WTC11 (cell line): Measurements from ENCODE around the gene PRKN. TPM values are rescaled to one million over a fixed set of nuclear protein-coding genes. Genes with fewer than 3 reads are reported as not detected.

ENCODE experiments used
- ATAC-seq: fragments of 200-7000 bp; cut with Tn5 transposase; 2 replicates; pipeline ENCODE4 v1.10.0; 2021; ENCODE audit warnings: mild to moderate bottlenecking, moderate library complexity
- CTCF ChIA-PET: fragments of 300-600 bp; sonication (Branson Sonifier 250); formaldehyde crosslinking; loops from one replicate; lab custom pipeline; 2021; ENCODE audit warnings: antibody characterized with exemption; lab: Charles Lee
- POLR2A ChIA-PET: fragments of 350-600 bp; sonication (Branson Sonifier 250); formaldehyde crosslinking; loops from one replicate; lab custom pipeline; 2021; ENCODE audit warnings: antibody characterized with exemption; lab: Charles Lee
- DNase-seq: peaks from one replicate; pipeline ENCODE4 v3.0.0; 2021; ENCODE audit warnings: low spot score
- H3K27ac Mint-ChIP-seq: 2 replicates; pipeline ENCODE4 v1.8.0; 2021; ENCODE audit warnings: mixed read lengths
- H3K27me3 Mint-ChIP-seq: 2 replicates; pipeline ENCODE4 v1.8.0; 2021; ENCODE audit warnings: low read depth, mild to moderate bottlenecking, moderate library complexity, mixed read lengths
- H3K36me3 Mint-ChIP-seq: 2 replicates; pipeline ENCODE4 v1.8.0; 2021; ENCODE audit warnings: mixed read lengths
- H3K4me1 Mint-ChIP-seq: 2 replicates; pipeline ENCODE4 v1.8.0; 2022; ENCODE audit warnings: mixed read lengths
- H3K4me3 Mint-ChIP-seq: 2 replicates; pipeline ENCODE4 v1.8.0; 2021; ENCODE audit warnings: mild to moderate bottlenecking, moderate library complexity, mixed read lengths
- H3K9me3 Mint-ChIP-seq: 2 replicates; pipeline ENCODE4 v1.8.0; 2021; ENCODE audit warnings: mixed read lengths
- ATF1 ChIP-seq: sonication (generic); formaldehyde crosslinking; IDR thresholded peaks from 2 replicates; pipeline ENCODE4 v1.8.1; 2023; ENCODE audit warnings: mild to moderate bottlenecking, moderate library complexity, missing genetic modification reagents
- CREM ChIP-seq: sonication (generic); formaldehyde crosslinking; IDR thresholded peaks from 2 replicates; pipeline ENCODE4 v1.8.1; 2022; ENCODE audit warnings: mild to moderate bottlenecking, missing genetic modification reagents, moderate library complexity
- ESRRA ChIP-seq: sonication (generic); formaldehyde crosslinking; IDR thresholded peaks from 2 replicates; pipeline ENCODE4 v1.8.1; 2022; ENCODE audit warnings: mild to moderate bottlenecking, missing genetic modification reagents, borderline replicate concordance
- GRHL2 ChIP-seq: fragments of 250-450 bp; sonication (Bioruptor Pico); IDR thresholded peaks from 2 replicates; pipeline ENCODE4 v1.8.0; 2022; ENCODE audit warnings: mild to moderate bottlenecking, moderate library complexity; ENCODE audit not compliant: insufficient replicate concordance, severe bottlenecking
- MYBL2 ChIP-seq: sonication (generic); formaldehyde crosslinking; IDR thresholded peaks from 2 replicates; pipeline ENCODE4 v1.8.1; 2023; ENCODE audit warnings: mild to moderate bottlenecking, moderate library complexity, missing genetic modification reagents
- NFYB ChIP-seq: sonication (generic); formaldehyde crosslinking; conservative IDR thresholded peaks from 2 replicates; pipeline ENCODE4 v1.8.0; 2022; ENCODE audit warnings: low read depth, missing genetic modification reagents
- OVOL2 ChIP-seq: fragments of 250-450 bp; sonication (Bioruptor Pico); IDR thresholded peaks from 2 replicates; pipeline ENCODE4 v1.9.0; 2021; ENCODE audit warnings: mild to moderate bottlenecking, borderline replicate concordance
- SMAD3 ChIP-seq: sonication (generic); formaldehyde crosslinking; IDR thresholded peaks from 2 replicates; pipeline ENCODE4 v1.8.0; 2022; ENCODE audit warnings: missing genetic modification reagents, mild to moderate bottlenecking, borderline replicate concordance
- SOX15 ChIP-seq: fragments of 250-450 bp; sonication (Bioruptor Pico); IDR thresholded peaks from 2 replicates; pipeline ENCODE4 v1.9.0; 2021; ENCODE audit warnings: mild to moderate bottlenecking
- ZNF396 ChIP-seq: fragments of 250-450 bp; sonication (Bioruptor Pico); IDR thresholded peaks from 2 replicates; pipeline ENCODE4 v1.8.0; 2021; ENCODE audit warnings: mild to moderate bottlenecking, moderate library complexity, borderline replicate concordance
- ZNF423 ChIP-seq: fragments of 250-450 bp; sonication (Bioruptor Pico); IDR thresholded peaks from 2 replicates; pipeline ENCODE4 v2.1.2; 2022; ENCODE audit warnings: mild to moderate bottlenecking, moderate library complexity
- ZNF671 ChIP-seq: fragments of 250-450 bp; sonication (Bioruptor Pico); IDR thresholded peaks from 2 replicates; pipeline ENCODE4 v1.8.0; 2021; ENCODE audit warnings: mild to moderate bottlenecking
- total RNA-seq: library from RNA; stranded (reverse); gene quantifications from 3 replicates; pipeline ENCODE4 v1.2.3, GENCODE V29; 2021
- TF ChIP-seq, protein P1 (sequence below): sonication (generic); formaldehyde crosslinking; IDR thresholded peaks from 2 replicates; pipeline ENCODE4 v1.8.1; 2023; ENCODE audit warnings: mild to moderate bottlenecking, missing genetic modification reagents, moderate library complexity
- TF ChIP-seq, protein P2 (sequence below): sonication (generic); formaldehyde crosslinking; IDR thresholded peaks from 2 replicates; pipeline ENCODE4 v1.8.1; 2022; ENCODE audit warnings: mild to moderate bottlenecking, missing genetic modification reagents, moderate library complexity, borderline replicate concordance
- TF ChIP-seq, protein P3 (sequence below): sonication (generic); formaldehyde crosslinking; IDR thresholded peaks from 2 replicates; pipeline ENCODE4 v1.8.1; 2023; ENCODE audit warnings: mild to moderate bottlenecking, missing genetic modification reagents, borderline replicate concordance
- TF ChIP-seq, protein P4 (sequence below): fragments of 250-450 bp; sonication (Bioruptor Pico); IDR thresholded peaks from 2 replicates; pipeline ENCODE4 v1.8.0; 2021; ENCODE audit warnings: mild to moderate bottlenecking
- TF ChIP-seq, protein P5 (sequence below): sonication (generic); formaldehyde crosslinking; IDR thresholded peaks from 2 replicates; pipeline ENCODE4 v1.8.1; 2023; ENCODE audit warnings: mild to moderate bottlenecking, missing genetic modification reagents
- TF ChIP-seq, protein P6 (sequence below): sonication (generic); formaldehyde crosslinking; IDR thresholded peaks from 2 replicates; pipeline ENCODE4 v1.8.1; 2022; ENCODE audit warnings: missing genetic modification reagents, borderline replicate concordance

Gene PRKN
- total RNA-seq, 1 experiment from 2014 or later: 0.59 TPM

DNA sequence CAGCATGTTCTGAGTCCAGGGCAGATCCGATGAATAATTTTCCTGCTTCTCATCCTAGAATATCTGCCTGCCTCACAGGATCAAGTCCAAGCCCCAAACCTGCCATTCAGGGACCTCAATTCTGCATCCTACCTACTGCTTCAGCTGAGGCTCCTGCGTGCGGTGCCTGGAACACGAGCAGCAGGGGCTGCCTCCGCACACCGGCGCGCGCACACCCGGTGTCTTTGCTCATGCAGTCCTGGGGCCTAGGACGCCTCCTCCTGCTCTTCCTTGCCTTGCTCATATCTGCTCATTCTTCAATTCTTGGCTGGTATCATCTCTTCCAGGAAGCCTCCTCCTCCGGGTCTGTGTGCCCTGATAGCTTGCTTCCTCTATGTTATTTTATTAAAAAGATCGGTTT is 1372.6 kb downstream of the PRKN start:
- Mint-ChIP-seq H3K27ac (no peak overlapping the region), H3K4me3 (no peak overlapping the region), H3K27me3 (peaks cover 4% of the 10 kb centered on the region; the same call in 1 of the 2 replicates), H3K4me1 (peaks cover 24% of the 10 kb centered on the region), H3K36me3 (no peaks in the 10 kb centered on the region), H3K9me3 (no peaks in the 10 kb centered on the region)
- ATAC-seq: no peak
- ChIA-PET POLR2A (no interaction called here), CTCF (interaction anchor here (0.8 to 4.7 kb wide), 6 partner anchors 16 to 588 kb away, joined by 3 to 69 read pairs (median 3); no protein-coding TSS in a partner anchor)
- no peak for TF ChIP-seq CREM (CRISPR knock-in tag)
- no peak for TF ChIP-seq MYBL2
- TF ChIP-seq, protein P1, sequence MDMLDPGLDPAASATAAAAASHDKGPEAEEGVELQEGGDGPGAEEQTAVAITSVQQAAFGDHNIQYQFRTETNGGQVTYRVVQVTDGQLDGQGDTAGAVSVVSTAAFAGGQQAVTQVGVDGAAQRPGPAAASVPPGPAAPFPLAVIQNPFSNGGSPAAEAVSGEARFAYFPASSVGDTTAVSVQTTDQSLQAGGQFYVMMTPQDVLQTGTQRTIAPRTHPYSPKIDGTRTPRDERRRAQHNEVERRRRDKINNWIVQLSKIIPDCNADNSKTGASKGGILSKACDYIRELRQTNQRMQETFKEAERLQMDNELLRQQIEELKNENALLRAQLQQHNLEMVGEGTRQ: no peak
- TF ChIP-seq ZNF396 (CRISPR knock-in tag): no peak
- TF ChIP-seq SMAD3 (CRISPR knock-in tag): no peak
- TF ChIP-seq, protein P2, sequence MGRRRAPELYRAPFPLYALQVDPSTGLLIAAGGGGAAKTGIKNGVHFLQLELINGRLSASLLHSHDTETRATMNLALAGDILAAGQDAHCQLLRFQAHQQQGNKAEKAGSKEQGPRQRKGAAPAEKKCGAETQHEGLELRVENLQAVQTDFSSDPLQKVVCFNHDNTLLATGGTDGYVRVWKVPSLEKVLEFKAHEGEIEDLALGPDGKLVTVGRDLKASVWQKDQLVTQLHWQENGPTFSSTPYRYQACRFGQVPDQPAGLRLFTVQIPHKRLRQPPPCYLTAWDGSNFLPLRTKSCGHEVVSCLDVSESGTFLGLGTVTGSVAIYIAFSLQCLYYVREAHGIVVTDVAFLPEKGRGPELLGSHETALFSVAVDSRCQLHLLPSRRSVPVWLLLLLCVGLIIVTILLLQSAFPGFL (CRISPR knock-in tag): no peak
- TF ChIP-seq OVOL2 (CRISPR knock-in tag): no peak
- TF ChIP-seq SOX15 (CRISPR knock-in tag): no peak
- TF ChIP-seq ZNF671 (CRISPR knock-in tag): no peak
- no peak for TF ChIP-seq ESRRA (CRISPR knock-in tag)
- TF ChIP-seq, protein P3, sequence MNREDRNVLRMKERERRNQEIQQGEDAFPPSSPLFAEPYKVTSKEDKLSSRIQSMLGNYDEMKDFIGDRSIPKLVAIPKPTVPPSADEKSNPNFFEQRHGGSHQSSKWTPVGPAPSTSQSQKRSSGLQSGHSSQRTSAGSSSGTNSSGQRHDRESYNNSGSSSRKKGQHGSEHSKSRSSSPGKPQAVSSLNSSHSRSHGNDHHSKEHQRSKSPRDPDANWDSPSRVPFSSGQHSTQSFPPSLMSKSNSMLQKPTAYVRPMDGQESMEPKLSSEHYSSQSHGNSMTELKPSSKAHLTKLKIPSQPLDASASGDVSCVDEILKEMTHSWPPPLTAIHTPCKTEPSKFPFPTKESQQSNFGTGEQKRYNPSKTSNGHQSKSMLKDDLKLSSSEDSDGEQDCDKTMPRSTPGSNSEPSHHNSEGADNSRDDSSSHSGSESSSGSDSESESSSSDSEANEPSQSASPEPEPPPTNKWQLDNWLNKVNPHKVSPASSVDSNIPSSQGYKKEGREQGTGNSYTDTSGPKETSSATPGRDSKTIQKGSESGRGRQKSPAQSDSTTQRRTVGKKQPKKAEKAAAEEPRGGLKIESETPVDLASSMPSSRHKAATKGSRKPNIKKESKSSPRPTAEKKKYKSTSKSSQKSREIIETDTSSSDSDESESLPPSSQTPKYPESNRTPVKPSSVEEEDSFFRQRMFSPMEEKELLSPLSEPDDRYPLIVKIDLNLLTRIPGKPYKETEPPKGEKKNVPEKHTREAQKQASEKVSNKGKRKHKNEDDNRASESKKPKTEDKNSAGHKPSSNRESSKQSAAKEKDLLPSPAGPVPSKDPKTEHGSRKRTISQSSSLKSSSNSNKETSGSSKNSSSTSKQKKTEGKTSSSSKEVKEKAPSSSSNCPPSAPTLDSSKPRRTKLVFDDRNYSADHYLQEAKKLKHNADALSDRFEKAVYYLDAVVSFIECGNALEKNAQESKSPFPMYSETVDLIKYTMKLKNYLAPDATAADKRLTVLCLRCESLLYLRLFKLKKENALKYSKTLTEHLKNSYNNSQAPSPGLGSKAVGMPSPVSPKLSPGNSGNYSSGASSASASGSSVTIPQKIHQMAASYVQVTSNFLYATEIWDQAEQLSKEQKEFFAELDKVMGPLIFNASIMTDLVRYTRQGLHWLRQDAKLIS (CRISPR knock-in tag): no peak
- TF ChIP-seq, protein P4, sequence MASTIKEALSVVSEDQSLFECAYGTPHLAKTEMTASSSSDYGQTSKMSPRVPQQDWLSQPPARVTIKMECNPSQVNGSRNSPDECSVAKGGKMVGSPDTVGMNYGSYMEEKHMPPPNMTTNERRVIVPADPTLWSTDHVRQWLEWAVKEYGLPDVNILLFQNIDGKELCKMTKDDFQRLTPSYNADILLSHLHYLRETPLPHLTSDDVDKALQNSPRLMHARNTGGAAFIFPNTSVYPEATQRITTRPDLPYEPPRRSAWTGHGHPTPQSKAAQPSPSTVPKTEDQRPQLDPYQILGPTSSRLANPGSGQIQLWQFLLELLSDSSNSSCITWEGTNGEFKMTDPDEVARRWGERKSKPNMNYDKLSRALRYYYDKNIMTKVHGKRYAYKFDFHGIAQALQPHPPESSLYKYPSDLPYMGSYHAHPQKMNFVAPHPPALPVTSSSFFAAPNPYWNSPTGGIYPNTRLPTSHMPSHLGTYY (CRISPR knock-in tag): no peak
- TF ChIP-seq ZNF423 (CRISPR knock-in tag): no peak
- no peak for TF ChIP-seq NFYB (CRISPR knock-in tag)
- no peak for TF ChIP-seq ATF1 (CRISPR knock-in tag)
- TF ChIP-seq, protein P5, sequence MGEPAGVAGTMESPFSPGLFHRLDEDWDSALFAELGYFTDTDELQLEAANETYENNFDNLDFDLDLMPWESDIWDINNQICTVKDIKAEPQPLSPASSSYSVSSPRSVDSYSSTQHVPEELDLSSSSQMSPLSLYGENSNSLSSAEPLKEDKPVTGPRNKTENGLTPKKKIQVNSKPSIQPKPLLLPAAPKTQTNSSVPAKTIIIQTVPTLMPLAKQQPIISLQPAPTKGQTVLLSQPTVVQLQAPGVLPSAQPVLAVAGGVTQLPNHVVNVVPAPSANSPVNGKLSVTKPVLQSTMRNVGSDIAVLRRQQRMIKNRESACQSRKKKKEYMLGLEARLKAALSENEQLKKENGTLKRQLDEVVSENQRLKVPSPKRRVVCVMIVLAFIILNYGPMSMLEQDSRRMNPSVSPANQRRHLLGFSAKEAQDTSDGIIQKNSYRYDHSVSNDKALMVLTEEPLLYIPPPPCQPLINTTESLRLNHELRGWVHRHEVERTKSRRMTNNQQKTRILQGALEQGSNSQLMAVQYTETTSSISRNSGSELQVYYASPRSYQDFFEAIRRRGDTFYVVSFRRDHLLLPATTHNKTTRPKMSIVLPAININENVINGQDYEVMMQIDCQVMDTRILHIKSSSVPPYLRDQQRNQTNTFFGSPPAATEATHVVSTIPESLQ: no peak
- no peak for TF ChIP-seq GRHL2 (CRISPR knock-in tag)
- TF ChIP-seq, protein P6, sequence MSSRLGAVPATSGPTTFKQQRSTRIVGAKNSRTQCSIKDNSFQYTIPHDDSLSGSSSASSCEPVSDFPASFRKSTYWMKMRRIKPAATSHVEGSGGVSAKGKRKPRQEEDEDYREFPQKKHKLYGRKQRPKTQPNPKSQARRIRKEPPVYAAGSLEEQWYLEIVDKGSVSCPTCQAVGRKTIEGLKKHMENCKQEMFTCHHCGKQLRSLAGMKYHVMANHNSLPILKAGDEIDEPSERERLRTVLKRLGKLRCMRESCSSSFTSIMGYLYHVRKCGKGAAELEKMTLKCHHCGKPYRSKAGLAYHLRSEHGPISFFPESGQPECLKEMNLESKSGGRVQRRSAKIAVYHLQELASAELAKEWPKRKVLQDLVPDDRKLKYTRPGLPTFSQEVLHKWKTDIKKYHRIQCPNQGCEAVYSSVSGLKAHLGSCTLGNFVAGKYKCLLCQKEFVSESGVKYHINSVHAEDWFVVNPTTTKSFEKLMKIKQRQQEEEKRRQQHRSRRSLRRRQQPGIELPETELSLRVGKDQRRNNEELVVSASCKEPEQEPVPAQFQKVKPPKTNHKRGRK (CRISPR knock-in tag): no peak
- no peak for DNase-seq
